T-helper 2 cell treated with Interferon-gamma antibody and Interleukin-4, amounts not matched to agents 100 ng/mL and 5 ng/mL, for 36 hours (primary cell): ENCODE results near the gene IFITM2. TPM values are rescaled to one million over a fixed set of nuclear protein-coding genes. Genes with fewer than 3 reads are reported as not detected.
"Not testable (repeated sequence)": the region's sequence is repeated elsewhere in the genome, so short reads cannot be mapped to it uniquely, and the experiment has no call there.

Source experiments
- intact Hi-C: fragments of 100-400 bp; cut with micrococcal nuclease; formaldehyde crosslinking; loops from one replicate; pipeline ENCODE4 v1.15.1; 2023
- total RNA-seq: library from RNA; stranded (reverse); gene quantifications from 2 replicates; pipeline ENCODE4 v1.2.3, GENCODE V29; 2022

The IFITM2 gene
- total RNA-seq, 1 donor from 2014 or later: 1,497 TPM

GRCh38 chr11:304915-305843 is 2.4 kb upstream of the IFITM2 start:
- intact Hi-C loops: no loop called here

- intact Hi-C loops: no loop called here
These were observed 1.8 kb upstream of the IFITM2 start for GRCh38 chr11:305844-306211.

- intact Hi-C loops: no loop called here
These were observed 808 bp upstream of the IFITM2 start for GRCh38 chr11:306645-307371.

- intact Hi-C loops: loop anchor here (1.0 kb wide), 1 partner anchor 101 kb away; no protein-coding TSS in a partner anchor
These were observed 1.4 kb downstream of the IFITM2 start for GRCh38 chr11:308740-309665.

- intact Hi-C loops: not testable (repeated sequence)
These were observed 2.5 kb downstream of the IFITM2 start for GRCh38 chr11:309979-310572.

GRCh38 chr11:311013-311748 is 3.6 kb downstream of the IFITM2 start:
- intact Hi-C loops: not testable (repeated sequence)

- intact Hi-C loops: loop anchor here (2.0 kb wide), 4 partner anchors 43 to 137 kb away; partner anchors contain the start of genes BET1L and RIC8A
These were observed 4.6 kb downstream of the IFITM2 start for GRCh38 chr11:312092-312816.

GRCh38 chr11:313304-313786 is 5.7 kb downstream of the IFITM2 start:
- intact Hi-C loops: loop anchor here (2.0 kb wide), 4 partner anchors 43 to 135 kb away; partner anchors contain the start of genes BET1L and RIC8A

- intact Hi-C loops: loop anchor here (2.0 kb wide), 4 partner anchors 43 to 135 kb away; partner anchors contain the start of genes BET1L and RIC8A
These were observed 6.4 kb downstream of the IFITM2 start, which contains the start of gene IFITM1 for GRCh38 chr11:313787-314553. Gene IFITM1 (plus strand): TSS chr11:314040. CDS start chr11:314171, 131 bp downstream.

GRCh38 chr11:314554-314875 is 6.9 kb downstream of the IFITM2 start:
- intact Hi-C loops: not testable (repeated sequence)

- intact Hi-C loops: no loop called here
These were observed 7.5 kb downstream of the IFITM2 start for GRCh38 chr11:315051-315481.

GRCh38 chr11:315516-315994 is 7.9 kb downstream of the IFITM2 start:
- intact Hi-C loops: no loop called here

- intact Hi-C loops: no loop called here
These were observed 8.6 kb downstream of the IFITM2 start for GRCh38 chr11:316031-316701.

- intact Hi-C loops: no loop called here
These were observed 9.3 kb downstream of the IFITM2 start for GRCh38 chr11:316891-317301.

- intact Hi-C loops: not testable (repeated sequence)
These were observed 10.2 kb downstream of the IFITM2 start for GRCh38 chr11:317668-318404.

GRCh38 chr11:318405-319120 is 10.9 kb downstream of the IFITM2 start:
- intact Hi-C loops: not testable (repeated sequence)
